OCI-M2 (cell line): ENCODE data around the gene ACSM2A.
"Not testable (repeated sequence)": the region's sequence is repeated elsewhere in the genome, so short reads cannot be mapped to it uniquely, and the experiment has no call there.

Experiments used
- DNase-seq: peaks from one replicate; lab custom pipeline; 2025; ENCODE audit not compliant: unreplicated experiment; lab: John Stamatoyannopoulos, UW

The ACSM2A gene

DNA sequence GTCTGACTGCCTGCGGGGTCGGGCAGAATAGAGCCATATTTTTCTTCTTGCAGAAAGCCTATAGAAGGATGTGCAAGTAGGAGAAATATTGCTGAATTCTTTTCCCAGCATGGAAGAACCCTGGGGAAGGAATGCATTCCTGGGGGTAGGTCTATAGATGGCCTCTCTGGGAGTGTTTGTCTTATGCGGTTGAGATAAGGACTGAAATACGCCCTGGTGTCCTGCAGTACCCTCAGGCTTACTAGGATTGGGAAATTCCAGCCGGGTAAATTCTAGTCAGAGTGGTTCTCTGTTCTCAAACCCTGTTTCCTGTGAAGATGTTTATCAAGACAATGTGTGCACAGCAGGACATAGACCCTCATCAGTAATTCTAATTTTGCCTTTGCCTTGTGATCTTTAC is 2.3 kb downstream of the ACSM2A start:
- DNase-seq: not testable (repeated sequence)

DNA sequence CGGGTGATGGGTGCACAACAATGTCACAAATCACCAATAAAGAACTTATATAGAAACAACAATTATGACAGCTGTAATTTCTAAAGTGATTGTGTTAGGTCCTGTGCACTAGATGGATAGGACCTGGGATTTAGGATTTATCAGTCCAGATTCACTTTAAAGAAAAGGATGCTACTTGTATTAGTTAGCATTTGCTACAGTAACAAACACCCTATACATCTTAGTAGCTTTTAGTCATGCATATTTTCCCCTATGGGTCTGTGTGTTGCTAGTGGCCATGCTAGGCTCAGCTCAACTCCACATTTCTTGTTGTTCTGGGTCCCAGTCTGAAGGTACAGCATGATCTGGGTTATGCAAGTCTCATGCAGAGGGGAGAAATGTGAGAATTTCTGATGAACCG is 7.9 kb downstream of the ACSM2A start:
- not testable (repeated sequence) for DNase-seq

DNA sequence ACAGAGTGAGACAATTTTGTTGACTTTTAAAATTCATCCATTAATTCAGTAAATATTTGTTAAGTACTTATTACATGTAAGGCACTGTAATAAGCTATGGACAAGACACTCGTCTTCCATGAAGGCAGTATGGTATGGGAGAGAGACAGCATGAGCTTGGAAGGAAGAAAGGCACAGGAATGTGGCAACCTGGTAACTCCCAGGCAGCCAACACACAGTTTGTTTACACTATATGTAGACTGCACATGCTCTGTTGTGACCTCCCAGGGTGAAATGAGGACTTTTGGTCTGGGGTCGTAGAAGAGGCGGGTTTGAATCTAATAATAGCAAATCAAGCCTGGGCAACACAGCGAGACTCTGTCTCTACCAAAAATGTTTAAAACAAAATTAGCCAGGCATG is 9.0 kb downstream of the ACSM2A start:
- not testable (repeated sequence) for DNase-seq

DNA sequence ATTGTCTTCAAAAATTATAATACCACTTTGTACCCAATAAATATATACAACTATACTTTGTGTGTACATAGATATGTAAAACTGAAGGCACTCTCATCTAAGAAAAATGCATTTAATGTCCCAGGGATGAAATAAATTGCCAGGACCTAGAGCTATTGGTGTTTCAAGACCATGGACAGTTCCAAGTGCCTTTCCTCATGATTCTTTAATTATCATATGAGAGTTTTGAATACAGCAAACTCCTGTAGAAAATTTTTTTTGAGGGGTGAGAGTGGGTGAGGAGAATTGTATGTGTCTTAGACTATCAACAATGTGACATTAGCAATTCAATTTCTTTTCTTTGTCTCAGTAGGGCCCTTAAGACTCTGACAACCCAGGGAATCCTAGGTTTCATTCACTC is 17.6 kb downstream of the ACSM2A start:
- DNase-seq: not testable (repeated sequence)

DNA sequence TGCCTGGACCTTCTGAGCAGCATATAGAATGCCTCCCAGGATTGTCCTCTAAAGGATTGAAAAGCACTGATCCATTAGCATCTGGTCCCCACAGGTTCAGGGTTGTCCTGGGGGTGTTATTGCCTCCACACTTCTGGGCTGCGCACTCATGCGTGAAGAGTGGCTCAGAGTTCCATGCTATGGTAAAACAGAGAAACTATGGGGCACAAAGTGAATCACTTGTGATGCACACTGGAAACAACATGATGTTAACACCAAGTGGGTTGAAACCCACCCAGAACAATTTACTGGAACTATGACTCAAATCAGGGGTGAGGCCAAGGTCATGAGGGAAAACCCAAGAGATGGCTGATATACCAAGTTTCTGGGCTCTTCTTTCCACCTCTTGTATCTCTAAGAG is 18.6 kb downstream of the ACSM2A start:
- not testable (repeated sequence) for DNase-seq

DNA sequence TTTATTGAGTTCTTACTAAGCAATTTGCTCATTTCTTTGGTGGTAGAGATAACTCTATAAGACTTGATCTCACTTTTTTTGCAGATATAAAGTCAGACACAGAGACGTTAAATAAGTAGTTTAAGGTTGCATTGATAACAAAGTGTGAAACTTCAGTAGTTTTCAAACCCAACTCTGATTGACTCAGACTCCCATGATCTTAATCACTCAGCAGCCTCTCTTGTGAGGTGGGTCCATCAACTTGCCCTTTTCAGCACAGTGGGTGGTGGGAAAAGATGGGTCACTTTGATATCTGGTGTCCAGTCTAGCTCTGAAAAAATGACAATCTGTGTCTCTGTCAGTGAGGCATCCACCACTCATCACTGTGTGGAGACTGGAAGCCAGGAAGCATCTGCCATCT is 19.4 kb downstream of the ACSM2A start:
- DNase-seq: not testable (repeated sequence)

DNA sequence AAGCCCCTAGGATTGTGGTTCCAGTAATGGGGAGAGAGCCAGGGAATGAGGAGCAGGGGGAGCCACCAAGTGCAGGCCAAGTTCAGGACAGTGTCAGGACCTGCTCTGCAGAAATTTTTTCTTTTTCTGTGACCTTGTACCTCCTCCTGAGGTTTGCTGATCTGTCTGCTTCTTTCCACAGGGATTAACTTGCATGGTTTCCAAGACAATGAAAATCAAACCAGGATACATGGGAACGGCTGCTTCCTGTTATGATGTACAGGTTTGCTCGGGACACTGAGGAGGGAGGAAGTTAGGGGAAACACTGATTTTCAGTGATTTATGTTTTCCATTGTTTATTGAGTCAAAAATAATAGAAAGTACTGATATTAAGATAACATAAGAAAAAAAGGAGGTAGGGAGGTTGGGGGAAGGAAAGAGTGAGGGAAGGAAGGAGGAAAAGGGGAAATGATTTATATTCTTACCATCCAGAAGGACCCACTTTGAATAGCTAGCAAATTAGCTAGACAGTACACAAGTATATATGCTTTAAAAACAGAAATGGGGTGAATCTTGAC is 25.9 kb downstream of the ACSM2A start:
- not testable (repeated sequence) for DNase-seq

DNA sequence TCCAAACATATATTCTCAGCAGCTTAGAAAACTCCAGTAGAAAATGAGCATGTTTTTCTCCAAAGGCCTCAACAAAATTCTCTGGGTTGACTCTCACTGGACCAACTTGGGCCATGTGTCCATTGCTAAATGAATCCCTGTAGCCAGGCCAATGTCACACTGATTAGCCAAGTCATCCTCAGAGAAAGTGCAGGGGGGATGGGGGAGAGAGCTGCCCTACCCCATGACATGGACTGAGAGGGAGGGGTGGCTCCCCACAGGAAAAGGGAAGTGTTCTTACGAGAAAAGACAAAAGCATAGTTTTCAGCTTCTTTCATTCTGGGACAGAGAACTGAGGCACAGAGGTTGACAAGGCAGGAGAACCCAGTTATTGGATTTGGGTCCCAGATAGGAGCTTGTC is 32.7 kb downstream of the ACSM2A start:
- not testable (repeated sequence) for DNase-seq

DNA sequence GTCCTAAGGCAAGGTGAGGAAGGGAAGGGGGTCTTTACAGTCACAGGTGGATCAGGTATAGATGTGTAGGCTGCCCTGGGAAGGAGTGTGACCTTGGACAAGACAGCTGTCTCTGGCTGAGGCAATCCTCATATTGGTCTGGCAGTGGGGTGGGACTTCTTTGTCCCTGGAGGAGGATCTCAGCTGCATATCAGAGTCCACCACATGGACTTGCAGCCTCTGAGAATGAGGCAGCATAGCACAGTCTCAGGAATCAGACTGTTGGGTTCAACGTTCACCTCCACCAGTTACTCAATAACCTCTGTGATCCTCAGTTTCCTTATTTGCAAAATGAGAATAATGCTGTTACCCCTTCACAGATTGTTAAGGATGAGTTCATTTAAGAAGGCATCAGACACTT is 33.4 kb downstream of the ACSM2A start:
- DNase-seq: no peak

DNA sequence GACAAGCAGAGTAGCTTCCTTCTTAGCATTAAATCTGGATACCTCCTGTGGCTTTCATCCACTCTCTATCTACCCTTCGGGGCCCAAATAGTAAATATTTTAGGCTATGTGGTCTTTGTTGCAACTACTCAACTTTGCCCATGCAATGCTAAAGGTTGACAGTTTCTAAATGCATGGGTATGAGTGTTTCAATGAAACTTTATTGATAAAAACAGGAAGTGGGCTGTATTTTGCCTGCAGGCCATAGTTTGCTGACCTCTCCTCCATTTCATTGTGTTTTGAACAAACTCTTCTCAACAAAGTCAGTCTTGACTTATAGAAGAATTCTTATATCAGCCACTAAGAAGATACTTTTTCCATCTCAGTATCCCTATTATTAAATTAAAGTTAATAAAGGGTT is 34.1 kb downstream of the ACSM2A start:
- DNase-seq: no peak

DNA sequence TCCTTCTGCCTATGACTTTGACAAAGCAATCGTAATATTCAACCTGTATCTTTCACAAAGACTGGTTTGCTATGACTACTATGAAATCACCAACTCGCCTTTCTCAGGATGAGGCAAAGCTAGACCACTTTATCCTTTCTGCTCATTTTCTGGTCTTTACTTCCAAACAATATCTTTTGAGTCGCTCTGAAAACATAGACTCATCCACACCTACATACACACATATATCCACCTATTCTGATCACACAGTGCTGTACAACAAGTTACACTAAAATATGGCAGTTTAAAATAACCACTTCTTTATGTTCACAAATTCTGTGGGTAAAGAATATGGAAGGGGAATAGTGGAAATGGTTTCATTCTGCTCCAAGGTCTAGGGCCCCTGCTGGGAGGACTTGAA is 39.7 kb downstream of the ACSM2A start:
- DNase-seq: not testable (repeated sequence)

DNA sequence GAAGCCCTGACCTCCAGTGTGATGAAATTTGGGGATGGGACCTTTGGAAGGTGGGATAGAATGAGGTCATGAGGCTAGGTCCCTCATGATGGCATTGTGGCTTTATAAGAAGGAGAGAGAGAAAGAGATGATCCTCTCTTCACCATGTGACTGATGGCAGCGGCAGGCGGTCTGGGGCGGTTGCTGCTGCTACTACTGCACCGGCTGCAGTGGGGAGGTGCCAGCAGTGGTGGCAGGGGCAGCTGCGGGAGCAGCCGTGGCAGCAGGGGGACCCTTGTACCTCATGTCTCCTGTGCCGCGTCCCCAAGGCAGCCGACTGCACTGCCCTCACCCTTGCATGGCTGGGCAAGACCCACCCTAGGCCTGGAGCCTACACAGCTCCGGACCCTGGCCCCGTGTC is 40.1 kb downstream of the ACSM2A start:
- not testable (repeated sequence) for DNase-seq

DNA sequence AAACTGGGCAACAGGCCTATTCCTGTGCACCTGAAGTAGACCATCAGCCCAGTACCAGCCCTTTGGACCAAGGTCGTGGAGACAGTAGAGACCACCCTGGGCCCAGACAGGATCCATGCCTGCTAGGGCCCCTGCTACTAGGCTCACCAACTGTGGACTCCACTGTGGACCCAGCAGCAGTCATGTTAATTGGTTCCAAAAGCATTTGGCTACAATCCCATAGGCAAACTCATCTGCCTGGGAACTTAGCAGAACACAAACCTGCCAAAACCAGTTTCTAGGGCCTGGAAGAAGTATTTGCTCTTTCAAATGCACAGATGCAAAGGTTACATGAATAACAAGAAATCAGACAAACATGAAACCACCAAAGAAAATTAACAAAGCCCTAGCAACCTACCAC is 53.1 kb downstream of the ACSM2A start:
- no peak for DNase-seq

DNA sequence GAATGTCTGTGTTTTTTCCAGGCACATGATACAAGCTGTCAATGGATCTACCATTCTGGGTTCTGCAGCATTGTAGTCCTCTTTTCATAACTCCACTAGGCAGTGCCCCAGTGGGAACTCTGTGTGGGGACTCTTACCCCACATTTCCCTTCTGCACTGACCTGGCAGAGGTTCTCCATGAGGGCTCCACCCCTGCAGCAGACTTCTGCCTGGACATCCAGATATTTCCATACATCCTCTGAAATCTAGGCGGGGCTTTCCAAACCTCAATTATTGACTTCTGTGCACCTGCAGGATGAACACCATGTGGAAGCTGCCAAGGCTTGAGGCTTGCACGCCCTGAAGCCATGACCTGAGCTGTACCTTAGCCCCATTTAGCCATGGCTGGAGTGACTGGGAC is 56.0 kb downstream of the ACSM2A start:
- DNase-seq: no peak

DNA sequence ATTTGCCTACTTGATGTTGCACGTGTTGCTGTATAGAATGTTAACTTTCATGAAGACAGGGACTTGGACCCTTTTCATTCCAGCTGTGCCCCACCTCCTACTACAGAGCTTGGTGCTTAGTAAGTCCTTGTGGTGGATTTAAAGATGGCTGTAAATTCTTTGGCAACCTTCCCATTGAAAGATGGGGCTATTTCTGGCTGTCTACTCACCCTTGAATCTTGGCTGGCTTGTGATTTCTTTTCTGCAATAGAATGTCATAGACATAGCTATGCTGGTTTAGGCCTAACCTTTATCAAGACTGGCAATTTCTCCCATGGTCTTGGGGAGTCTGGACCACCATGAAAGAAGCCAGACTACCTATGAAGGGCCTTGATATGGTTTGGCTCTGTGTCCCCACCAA is 59.0 kb downstream of the ACSM2A start:
- DNase-seq: no peak

DNA sequence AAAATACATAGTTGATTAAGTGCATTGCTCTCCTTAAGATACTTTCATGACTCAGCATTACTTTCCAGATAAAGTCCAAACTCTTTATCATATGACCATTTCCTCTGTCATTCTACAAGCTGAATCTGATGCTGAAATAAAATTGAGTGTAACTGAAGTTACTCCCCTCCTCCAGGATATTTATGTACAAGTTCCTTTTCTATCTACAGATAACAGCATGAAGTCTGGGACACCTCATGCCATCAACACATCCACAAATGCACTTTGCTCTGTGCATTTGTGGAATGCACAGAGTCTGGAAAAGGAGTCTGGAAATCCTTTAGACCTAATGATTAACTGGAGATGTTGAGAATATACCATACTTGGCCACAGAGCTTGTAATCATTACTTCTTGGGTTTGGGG is 64.4 kb downstream of the ACSM2A start:
- no peak for DNase-seq

DNA sequence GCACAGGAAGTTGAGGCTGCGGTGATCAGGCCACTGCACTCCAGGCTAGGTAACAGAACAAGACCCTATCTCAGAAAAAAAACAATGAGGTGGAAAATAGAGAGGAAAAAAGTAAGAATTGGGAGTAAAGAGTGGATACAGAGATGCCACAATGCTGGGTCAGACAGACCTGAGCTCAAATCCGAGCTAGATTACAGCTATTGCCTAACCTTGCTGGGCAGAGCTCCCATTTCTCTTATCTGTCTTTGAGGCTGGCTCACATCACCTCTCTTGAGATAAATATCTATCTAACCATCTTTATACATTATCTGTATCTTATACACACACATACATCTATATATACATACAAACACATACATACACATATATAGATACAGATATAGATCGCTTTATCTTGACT is 65.8 kb downstream of the ACSM2A start:
- no peak for DNase-seq

DNA sequence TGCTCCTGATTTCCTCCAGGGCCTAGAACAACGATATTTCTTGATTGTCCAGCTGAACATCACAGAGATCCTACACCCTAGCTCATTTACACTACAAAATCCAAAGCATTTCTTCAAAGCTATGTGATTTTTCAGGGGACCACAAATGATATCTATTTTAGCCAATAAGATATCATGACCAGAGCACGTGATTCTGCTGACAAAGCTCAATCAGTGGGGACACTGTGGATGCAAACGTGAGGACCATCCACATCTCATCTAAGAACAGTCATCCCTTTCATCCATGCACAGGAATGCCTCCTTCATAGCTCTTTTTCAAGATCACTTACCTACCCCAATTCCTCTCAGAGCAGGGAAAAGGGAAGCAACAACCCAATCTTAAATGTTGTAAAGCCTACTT is 67.9 kb downstream of the ACSM2A start:
- DNase-seq: no peak

DNA sequence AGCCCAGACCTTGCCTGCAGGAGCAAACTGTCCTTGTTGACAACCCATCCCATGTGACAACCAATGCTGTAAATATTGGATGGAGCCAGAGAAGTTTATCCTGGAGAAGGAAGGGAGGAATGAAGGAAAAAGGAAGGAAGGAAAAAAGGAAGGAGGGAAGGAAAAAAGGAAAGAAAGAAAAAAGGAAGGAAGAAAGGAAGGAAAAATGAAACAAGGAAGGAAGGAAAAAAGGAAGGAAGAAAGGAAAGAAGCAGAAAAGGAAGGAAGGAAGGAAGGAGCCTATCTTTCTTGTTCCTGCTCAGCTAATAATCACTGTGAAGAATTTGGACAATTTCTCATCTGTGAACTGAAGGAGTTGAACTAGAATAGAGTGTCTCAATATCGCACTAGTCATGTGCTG is 68.8 kb downstream of the ACSM2A start:
- no peak for DNase-seq

DNA sequence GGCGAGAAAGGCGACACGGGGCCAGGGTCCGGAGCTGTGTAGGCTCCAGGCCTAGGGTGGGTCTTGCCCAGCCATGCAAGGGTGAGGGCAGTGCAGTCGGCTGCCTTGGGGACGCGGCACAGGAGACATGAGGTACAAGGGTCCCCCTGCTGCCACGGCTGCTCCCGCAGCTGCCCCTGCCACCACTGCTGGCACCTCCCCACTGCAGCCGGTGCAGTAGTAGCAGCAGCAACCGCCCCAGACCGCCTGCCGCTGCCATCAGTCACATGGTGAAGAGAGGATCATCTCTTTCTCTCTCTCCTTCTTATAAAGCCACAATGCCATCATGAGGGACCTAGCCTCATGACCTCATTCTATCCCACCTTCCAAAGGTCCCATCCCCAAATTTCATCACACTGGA is 80.5 kb downstream of the ACSM2A start:
- not testable (repeated sequence) for DNase-seq

DNA sequence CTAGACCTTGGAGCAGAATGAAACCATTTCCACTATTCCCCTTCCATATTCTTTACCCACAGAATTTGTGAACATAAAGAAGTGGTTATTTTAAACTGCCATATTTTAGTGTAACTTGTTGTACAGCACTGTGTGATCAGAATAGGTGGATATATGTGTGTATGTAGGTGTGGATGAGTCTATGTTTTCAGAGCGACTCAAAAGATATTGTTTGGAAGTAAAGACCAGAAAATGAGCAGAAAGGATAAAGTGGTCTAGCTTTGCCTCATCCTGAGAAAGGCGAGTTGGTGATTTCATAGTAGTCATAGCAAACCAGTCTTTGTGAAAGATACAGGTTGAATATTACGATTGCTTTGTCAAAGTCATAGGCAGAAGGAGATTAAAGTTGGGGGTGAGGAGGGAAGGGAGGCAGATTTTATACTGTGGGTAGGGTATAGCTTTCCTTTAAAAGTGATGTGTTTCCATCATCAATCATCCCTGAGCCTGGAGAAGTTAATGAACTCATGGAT is 81.0 kb downstream of the ACSM2A start:
- not testable (repeated sequence) for DNase-seq

DNA sequence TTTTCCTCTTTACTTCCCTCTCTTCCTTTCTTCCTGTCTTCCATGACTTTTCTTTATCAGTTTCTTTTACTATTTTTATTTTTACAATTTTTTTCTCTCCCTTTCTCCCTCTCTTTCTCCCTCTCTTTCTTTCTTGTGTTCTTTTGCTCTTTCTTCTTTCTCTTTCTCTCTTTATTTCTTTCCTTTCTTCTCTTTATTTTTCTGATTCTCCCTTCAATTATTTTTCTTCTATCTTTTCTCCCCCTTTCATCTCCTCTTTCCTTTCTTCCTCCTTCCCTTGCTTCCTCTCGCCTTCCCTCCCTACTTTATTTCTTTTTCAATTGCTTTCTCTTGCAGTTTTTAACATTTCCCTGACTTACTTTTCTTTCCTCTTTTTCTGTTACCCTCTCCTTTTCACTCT is 85.3 kb downstream of the ACSM2A start:
- DNase-seq: not testable (repeated sequence)
